NCI-H345 treated with DMSO at 0.1 percent for 48 hours (cell line): ENCODE data around the gene BRD1.

Source experiments
- DNase-seq: peaks from one replicate; lab custom pipeline; 2025; ENCODE audit not compliant: unreplicated experiment; lab: John Stamatoyannopoulos, UW

The BRD1 gene

DNA sequence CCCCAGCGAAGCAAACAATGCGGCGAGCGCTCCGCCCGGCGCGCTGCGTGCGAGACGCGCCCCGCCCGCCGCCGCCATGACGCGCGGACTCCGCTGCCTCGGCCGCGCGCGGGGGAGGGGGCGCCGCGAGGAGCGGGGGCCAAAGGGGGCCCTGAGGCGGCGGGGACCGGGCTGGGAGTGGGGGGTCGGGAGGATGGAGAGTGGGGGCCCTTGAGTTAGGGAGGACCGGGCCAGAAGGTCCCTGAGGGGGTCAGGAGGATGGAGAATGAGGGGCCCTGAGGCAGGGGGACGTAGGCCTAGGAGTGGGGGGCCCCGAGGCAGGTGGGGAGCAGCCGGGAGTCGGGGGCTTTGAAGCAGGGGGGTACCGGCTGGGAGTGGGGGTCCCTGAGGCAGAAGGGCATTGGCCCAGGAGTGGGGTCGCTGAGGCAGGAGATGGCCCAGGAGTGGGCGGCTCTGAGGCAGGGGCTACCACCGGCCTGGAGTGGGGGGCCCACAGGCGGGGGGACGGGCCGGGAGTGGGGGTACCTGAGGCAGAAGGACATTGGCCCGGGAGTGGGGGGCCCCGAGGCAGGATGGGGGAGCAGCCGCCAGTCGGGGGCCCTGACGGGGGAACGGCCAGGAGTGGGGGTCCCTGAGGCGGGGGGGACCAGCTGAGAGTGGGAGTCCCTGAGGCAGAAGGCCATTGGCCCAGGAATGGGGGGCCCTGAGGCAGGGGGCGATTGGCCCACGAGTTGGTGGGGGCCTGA is at the start of gene BRD1:
Gene BRD1 (minus strand): TSS at position 21 of the 746 bp plus-strand sequence. CDS start 3,556 bp downstream, outside the sequence.
- no peak for DNase-seq

DNA sequence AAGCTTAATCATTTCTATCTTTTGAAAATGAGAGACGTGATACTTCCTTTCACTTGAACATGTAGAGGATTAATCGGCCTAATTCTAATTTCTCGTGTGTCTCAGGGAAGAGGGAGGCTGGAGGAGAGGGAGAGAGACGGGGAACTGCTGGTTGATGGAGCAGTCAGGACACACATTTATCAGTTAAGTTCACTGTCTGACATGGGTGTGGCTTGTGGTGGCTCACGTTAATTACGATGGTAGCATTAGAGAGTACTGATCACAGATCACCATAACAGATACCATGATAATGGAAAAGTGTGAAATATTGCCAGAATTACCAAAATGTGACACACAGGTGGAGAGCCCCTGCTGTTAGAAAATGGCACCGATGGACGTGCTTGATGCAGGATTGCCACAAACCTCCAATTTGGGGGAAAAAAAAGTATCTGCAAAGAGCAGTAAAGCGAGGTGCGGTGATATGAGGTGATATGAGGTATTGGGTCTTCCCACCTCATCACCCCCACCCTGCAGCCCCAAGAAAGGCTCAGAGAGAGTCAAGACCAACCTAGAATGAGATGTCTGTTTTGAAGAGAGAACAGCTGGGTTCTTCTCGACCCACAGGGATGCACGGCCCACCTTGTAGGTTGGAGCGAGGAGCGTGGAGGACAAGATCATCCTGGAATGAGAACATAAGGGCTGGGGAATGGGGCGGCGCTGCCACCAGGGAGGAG is 45.7 kb upstream of the BRD1 start:
- no peak for DNase-seq

DNA sequence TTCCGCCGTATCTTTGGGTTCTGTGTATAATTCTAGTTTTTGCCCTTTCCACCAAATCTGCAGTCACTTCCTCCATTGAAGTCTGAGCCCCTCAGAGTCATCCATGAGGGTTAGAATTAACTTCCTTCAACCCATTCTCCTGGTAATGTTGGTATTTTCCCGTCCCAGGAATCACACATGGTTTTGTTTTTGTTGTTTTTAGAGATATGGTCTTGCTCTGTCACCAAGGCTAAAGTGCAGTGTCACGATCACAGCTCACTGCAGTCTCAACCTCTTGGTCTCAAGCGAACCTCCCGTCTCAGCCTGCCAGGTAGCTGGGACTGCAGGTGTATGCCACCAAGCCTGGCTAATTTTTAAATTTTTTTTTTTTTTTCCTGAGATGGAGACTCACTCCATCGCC is 44.7 kb upstream of the BRD1 start:
- no peak for DNase-seq

DNA sequence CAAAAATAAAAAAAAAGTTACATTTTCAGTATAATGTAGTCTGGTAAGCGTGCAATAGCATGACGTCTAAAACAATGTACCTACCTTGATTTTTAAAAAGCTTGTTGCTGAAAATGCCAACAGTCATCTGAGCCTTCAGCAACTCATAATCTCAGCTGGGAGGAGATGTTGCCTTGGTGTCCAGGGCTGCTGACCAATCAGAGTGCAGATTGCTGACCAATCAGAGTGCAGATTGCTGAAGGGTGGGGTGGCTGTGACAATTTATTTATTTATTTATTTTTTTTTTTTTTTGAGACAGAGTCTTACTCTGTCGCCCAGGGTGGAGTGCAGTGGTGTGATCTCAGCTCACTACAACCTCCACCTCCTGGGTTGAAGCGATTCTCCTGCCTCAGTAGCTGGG is 43.8 kb upstream of the BRD1 start:
- no peak for DNase-seq

DNA sequence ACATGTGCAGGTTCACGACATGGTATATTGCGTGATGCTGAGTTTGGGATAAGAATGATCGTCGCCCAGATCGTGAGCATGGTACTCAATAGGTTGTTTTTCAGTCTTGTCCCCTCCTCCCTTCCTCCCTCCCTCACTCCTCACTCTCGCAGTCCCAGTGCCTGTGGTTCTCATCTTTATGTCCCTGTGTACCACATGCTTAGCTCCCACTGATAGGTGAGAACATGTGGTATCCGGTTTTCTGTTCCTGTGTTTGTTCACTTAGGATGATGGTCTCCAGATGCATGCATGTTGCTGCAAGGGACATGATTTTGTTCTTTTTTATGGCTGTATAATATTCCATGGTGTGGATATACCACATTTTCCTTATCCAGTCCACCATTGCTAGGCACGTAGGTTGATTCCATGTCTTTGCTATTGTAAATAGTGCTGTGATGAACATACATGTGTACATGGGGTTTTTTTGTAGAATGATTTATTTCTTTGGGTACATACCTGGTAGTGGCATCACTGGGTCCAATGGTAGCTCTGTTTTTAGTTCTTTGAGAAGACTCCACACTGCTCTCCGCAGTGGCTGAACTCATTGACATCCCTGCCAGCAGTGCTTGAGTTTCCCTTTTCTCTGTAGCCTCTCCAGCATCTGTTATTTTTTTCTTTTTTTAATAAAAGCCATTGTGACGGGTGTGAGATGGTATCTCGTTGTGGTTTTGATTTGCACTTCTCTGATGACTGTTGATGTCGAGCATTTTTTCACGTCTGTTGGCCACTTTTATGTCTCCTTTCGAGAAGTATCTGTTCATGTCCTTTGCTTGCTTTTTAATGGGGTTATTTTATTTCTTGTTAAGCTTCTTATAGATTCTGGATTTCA is 42.4 kb upstream of the BRD1 start:
- DNase-seq = no peak

GRCh38 chr22:49869086-49869830 is 41.6 kb upstream of the BRD1 start:
- no peak for DNase-seq

DNA sequence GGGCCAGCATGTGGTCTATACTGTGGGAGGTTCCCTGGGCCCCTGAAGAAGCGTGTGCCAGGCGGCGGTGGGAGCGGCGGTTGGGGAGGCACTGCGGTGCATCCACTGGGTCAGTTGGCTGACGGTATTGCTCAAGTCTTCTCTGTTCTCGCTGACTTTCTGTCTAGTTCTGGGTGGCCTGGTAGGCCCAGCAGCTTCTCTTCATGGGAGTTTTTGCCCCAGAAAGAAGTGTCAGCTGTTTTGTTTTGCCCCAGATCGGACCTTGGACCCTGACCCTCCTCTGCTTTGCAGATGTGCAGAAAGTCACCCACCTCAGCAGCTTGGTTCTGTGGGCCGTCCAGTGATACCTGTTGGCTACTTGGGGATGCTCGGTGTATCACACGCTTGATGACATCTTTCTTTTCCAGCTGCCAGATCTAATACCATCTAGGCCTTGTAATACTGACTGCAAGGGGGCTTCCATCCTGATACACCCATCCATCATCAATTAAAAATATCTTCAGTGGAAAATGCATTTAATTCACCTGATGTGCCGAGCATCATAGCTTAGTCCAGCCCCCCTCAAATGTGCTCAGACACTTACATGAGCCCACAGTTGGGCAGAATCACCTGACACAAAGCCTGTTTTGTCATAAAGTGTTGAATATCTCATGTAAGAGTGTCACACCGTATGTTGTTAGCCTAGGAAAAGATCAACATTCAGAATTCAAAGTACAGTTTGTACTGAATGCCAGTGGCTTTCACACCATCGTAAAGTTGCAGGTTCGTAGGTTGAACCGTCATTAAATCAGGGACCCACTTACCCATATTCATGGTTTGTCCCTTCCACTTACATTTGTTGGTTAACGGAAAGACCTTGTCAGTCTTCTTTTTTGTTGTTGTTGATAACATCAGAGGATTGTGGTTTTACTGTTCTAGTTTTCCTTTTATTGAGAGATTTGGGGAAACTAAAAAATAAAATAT is 39.9 kb upstream of the BRD1 start:
- DNase-seq = no peak

DNA sequence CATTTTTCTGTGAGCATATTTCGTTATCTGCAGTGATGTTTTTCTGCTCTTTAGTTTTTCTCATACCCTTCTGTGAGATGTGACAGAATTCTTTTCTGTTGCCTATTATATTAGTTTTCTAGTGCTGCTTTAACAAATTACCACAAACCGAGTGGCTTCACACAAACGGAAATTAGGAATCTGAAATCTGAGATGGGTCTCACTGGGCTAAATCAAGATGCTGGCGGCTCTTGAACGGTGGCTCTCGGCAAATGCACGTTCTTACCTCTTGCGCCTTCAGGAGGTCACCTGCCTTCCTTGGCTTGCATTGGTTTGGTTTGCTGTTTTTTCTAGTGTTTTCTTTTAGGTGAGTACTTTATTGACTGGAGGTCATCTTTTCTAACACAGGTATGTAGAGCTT is 39.0 kb upstream of the BRD1 start:
- DNase-seq = no peak

DNA sequence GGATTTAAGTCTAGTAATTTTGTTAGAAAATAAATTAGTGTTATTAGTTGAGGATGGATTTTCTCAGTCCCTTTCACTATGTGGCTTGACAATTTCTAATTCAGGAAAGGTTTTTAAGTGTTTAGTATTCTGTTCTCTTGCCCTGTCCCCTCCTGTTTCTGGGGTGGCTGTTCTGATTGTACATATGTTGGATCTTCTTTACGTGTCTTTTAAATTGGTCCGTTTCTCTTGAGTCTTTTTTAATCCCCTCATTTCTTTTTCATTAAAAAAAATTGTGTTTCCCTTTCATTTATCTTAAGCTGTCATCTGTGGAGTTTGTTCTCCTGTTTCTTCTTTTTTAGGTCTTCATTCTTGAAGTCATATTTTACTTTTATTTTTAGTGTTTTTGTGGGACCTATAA is 38.5 kb upstream of the BRD1 start:
- DNase-seq = no peak

DNA sequence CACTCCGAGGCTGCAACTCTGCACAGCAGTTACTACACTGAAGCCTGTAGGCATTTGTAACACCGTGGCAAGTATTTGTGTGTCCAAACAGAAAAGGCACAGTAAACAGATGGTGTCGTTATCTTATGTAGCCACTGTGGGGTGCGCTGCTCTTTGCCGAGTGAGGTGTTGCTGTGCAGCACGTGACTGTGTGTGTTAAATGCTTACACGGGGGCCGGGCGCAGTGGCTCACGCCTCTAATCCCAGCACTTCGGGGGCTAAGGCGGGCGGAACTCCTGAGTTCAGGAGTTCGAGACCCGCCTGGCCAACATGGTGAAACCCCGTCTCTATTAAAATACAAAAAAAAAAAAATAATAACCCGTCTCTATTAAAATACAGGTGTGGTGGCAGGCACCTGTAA is 37.5 kb upstream of the BRD1 start:
- no peak for DNase-seq

DNA sequence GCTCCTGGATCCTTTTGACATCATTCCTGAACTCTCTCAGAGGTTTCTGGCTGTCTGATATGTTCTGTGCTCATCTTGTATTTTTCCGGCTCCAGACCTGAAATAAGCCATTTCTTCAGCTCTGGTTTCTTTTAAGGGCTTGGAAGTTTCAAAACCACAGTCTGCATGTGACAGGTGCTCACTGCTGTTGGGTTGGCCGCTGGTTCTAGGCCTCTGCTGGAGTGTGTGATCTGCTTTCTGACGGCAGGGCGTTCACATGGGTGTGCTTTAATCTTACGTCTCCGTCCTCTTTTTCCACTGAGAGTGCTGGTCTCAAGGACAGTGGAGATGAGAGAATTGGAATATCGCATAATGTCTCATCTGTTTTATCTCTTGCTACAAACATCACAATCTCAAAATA is 36.3 kb upstream of the BRD1 start:
- DNase-seq = no peak

DNA sequence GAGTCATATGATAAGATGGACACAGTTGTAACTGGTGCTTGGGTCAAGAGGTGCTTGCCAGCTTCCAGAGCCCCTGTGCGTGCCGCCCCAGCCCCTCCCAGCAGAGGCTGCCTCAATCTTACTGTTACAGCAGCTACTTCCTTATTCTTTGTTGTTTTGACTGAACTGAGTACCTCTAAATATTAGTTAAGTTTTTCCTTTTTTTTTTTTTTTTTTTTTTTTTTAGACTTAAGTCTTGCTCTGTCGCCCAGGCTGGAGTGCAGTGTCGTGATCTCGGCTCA is 34.8 kb upstream of the BRD1 start:
- DNase-seq = no peak

DNA sequence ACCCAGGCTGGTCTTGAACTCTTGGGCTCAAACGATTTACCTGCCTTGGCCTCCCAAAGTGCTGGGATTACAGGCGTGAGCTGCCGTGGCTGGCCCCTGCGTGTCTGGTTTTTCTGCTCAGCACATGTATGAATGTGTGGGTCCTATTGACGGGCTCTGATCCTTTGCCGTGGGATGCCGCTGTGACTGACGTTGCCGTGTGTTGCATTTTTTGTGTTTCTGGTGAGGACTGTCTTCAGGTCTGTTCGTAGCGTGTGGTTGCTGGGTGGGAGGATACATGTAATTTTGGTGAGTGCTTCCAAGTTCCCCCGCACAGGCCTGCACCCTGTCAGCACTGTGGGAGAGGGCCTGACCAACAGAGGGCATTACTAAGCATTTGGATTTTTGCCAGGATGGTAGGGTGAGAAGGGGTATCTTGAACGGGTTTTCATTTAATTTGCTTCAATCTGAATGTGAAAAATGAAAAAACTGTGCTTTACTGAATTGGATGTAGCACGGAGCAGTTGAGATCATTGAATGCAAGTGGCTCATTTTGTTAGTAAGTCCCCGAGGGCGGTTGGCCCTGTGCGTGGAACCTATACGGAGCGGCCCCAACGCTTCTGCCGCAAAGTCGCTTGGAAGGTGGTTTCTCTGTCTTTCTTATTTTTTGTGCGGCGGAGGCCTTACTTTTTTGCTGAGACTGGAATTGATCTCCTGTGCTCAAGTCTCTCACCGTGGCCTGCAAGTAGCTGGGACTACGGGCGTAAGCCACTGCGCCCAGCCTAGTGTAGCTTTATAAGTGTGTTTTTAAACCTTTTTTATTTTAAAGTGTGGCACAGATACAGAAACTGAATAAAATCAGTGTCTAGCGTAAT is 34.2 kb upstream of the BRD1 start:
- DNase-seq = no peak

GRCh38 chr22:49858827-49859226 is 31.2 kb upstream of the BRD1 start:
- DNase-seq = no peak

- DNase-seq = no peak
Observed at GRCh38 chr22:49856766-49857618, 29.3 kb upstream of the BRD1 start.

DNA sequence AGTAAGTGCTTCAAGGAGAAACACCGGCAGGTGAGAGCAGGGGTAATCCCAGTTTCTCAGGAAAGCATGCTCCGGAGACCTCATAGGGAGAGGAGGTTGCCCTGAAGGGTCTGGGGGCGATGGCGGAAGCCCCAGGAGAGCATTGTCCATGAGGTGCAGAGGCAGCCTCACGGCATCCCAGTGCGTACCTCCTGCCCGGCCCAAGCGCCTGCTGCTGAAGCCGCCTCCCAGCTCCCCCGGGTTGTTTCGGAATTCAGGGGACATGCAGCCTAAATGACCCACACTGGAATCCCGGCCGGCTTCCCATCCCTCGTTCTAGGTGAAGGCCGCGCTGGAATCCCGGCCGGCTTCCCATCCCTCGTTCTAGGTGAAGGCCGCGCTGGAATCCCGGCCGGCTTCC is 28.7 kb upstream of the BRD1 start:
- no peak for DNase-seq

DNA sequence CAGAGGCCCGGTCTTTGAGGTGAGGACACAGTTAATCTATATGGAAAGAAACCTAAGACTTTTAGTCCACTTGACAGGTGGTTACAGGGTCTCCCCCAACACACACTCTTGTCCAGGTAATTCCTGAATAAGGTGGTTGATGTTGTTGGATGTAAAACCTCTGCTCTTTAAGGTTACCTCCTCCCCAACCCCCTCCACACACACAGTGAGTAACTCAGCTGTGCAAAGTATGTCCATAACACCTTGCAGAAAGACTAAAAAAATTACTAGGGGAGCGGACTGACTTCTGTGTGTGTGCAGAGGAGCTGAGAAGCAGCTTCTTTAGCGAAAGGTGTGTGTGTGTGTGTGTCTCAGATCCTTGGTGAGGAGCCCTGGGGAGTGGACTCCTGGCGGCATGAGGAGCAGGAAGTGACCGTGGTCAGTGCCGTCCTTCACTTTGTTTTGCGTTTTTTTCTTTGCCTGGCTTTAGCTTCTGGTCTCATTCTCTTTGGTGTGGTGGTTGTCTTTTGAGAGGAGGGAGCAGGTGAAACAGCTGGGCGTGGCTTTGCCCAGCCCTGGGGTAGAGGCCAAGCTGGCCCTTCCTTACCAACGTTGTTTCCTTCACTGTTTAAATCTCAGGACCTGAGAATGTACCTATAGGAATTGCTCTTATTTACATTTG is 27.7 kb upstream of the BRD1 start:
- DNase-seq = no peak
